Activated naive CD8-positive, alpha-beta T cell treated with anti-CD3 and anti-CD28 coated beads, Interleukin-2, amount 50 U/mL, for 24 hours (primary cell): Measurements from ENCODE around the gene DAB2IP.

Experiments used
- ATAC-seq: fragments of 150-1000 bp; cut with Tn5 transposase; one replicate; pipeline ENCODE4 v1.10.0; 2021
- DNase-seq: peaks from one replicate; pipeline ENCODE4 v3.0.0; 2021
- H3K27ac Mint-ChIP-seq: one replicate; pipeline ENCODE4 v1.8.0; 2021; ENCODE audit warnings: mild to moderate bottlenecking, mixed read lengths
- H3K27me3 Mint-ChIP-seq: one replicate; pipeline ENCODE4 v1.8.0; 2021; ENCODE audit warnings: mixed read lengths
- H3K36me3 Mint-ChIP-seq: one replicate; pipeline ENCODE4 v1.8.0; 2021; ENCODE audit warnings: low read depth, mixed read lengths
- H3K4me1 Mint-ChIP-seq: one replicate; pipeline ENCODE4 v1.8.0; 2021; ENCODE audit warnings: mixed read lengths
- H3K4me3 Mint-ChIP-seq: one replicate; pipeline ENCODE4 v1.8.0; 2021; ENCODE audit warnings: mild to moderate bottlenecking, moderate library complexity, mixed read lengths
- H3K9me3 Mint-ChIP-seq: one replicate; pipeline ENCODE4 v1.8.0; 2021; ENCODE audit warnings: mixed read lengths

Gene DAB2IP

GRCh38 chr9:121766081-121766683 is 114.7 kb downstream of the DAB2IP start:
- Mint-ChIP-seq H3K36me3 (no peaks in the 10 kb centered on the region), H3K27me3 (no peaks in the 10 kb centered on the region)
- ATAC-seq, result no peak

GRCh38 chr9:121767171-121767769 is 115.8 kb downstream of the DAB2IP start:
- no peak for ATAC-seq

More at GRCh38 chr9:121766081-121766683, 114.7 kb downstream of the DAB2IP start:
- DNase-seq, result no peak
- Mint-ChIP-seq H3K4me1 (no peaks in the 10 kb centered on the region), H3K4me3 (no peak overlapping the region), H3K9me3 (no peaks in the 10 kb centered on the region), H3K27ac (no peak overlapping the region)

GRCh38 chr9:121768416-121769015 is 117.1 kb downstream of the DAB2IP start:
- ATAC-seq (no peak), DNase-seq (no peak)
- H3K4me3 Mint-ChIP-seq, result no peak overlapping the region
- no peaks in the 10 kb centered on the region for H3K4me1 Mint-ChIP-seq
- no peaks in the 10 kb centered on the region for H3K9me3 Mint-ChIP-seq
- no peaks in the 10 kb centered on the region for H3K36me3 Mint-ChIP-seq
- no peak overlapping the region for H3K27ac Mint-ChIP-seq
- H3K27me3 Mint-ChIP-seq, result no peaks in the 10 kb centered on the region

More at GRCh38 chr9:121767171-121767769, 115.8 kb downstream of the DAB2IP start:
- Mint-ChIP-seq H3K36me3 (no peaks in the 10 kb centered on the region), H3K27me3 (no peaks in the 10 kb centered on the region), H3K27ac (no peak overlapping the region), H3K4me3 (no peak overlapping the region), H3K9me3 (no peaks in the 10 kb centered on the region), H3K4me1 (no peaks in the 10 kb centered on the region)
- DNase-seq, result no peak

- Mint-ChIP-seq H3K4me3 (no peak overlapping the region), H3K4me1 (no peaks in the 10 kb centered on the region), H3K27ac (no peak overlapping the region), H3K27me3 (no peaks in the 10 kb centered on the region), H3K9me3 (no peaks in the 10 kb centered on the region), H3K36me3 (no peaks in the 10 kb centered on the region)
- ATAC-seq (no peak), DNase-seq (no peak)
Measured at GRCh38 chr9:121769939-121770338, 118.5 kb downstream of the DAB2IP start.

- ATAC-seq, result no peak
- Mint-ChIP-seq H3K36me3 (no peaks in the 10 kb centered on the region), H3K4me3 (no peak overlapping the region), H3K27me3 (no peaks in the 10 kb centered on the region), H3K4me1 (no peaks in the 10 kb centered on the region), H3K9me3 (no peaks in the 10 kb centered on the region), H3K27ac (no peak overlapping the region)
- DNase-seq, result no peak
Measured at GRCh38 chr9:121770415-121771273, 119.2 kb downstream of the DAB2IP start.

- Mint-ChIP-seq H3K27me3 (no peaks in the 10 kb centered on the region), H3K9me3 (no peaks in the 10 kb centered on the region), H3K27ac (no peak overlapping the region), H3K4me1 (no peaks in the 10 kb centered on the region), H3K4me3 (no peak overlapping the region), H3K36me3 (no peaks in the 10 kb centered on the region)
- ATAC-seq, result no peak
- no peak for DNase-seq
Measured at GRCh38 chr9:121771418-121771817, 120.0 kb downstream of the DAB2IP start.

- Mint-ChIP-seq H3K4me3 (no peak overlapping the region), H3K27me3 (no peaks in the 10 kb centered on the region), H3K4me1 (no peaks in the 10 kb centered on the region), H3K27ac (no peak overlapping the region), H3K9me3 (no peaks in the 10 kb centered on the region), H3K36me3 (no peaks in the 10 kb centered on the region)
- ATAC-seq (no peak), DNase-seq (no peak)
Measured at GRCh38 chr9:121771851-121772599, 120.6 kb downstream of the DAB2IP start.

- Mint-ChIP-seq H3K36me3 (no peaks in the 10 kb centered on the region), H3K9me3 (no peaks in the 10 kb centered on the region), H3K4me1 (no peaks in the 10 kb centered on the region), H3K27me3 (no peaks in the 10 kb centered on the region), H3K4me3 (no peak overlapping the region), H3K27ac (no peak overlapping the region)
- no peak for DNase-seq
- no peak for ATAC-seq
Measured at GRCh38 chr9:121772600-121773285, 121.3 kb downstream of the DAB2IP start.

GRCh38 chr9:121773286-121773953 is 122.0 kb downstream of the DAB2IP start:
- H3K27ac Mint-ChIP-seq, result no peak overlapping the region
- H3K4me3 Mint-ChIP-seq, result no peak overlapping the region
- no peaks in the 10 kb centered on the region for H3K27me3 Mint-ChIP-seq
- H3K4me1 Mint-ChIP-seq, result no peaks in the 10 kb centered on the region
- no peak for DNase-seq
- no peaks in the 10 kb centered on the region for H3K9me3 Mint-ChIP-seq
- H3K36me3 Mint-ChIP-seq, result no peaks in the 10 kb centered on the region
- no peak for ATAC-seq

- no peak overlapping the region for H3K4me3 Mint-ChIP-seq
- H3K9me3 Mint-ChIP-seq, result no peaks in the 10 kb centered on the region
- H3K4me1 Mint-ChIP-seq, result no peaks in the 10 kb centered on the region
- no peak for DNase-seq
- H3K27ac Mint-ChIP-seq, result no peak overlapping the region
- no peak for ATAC-seq
- H3K36me3 Mint-ChIP-seq, result no peaks in the 10 kb centered on the region
- H3K27me3 Mint-ChIP-seq, result no peaks in the 10 kb centered on the region
Measured at GRCh38 chr9:121773954-121774714, 122.7 kb downstream of the DAB2IP start.

- no peaks in the 10 kb centered on the region for H3K4me1 Mint-ChIP-seq
- no peak for DNase-seq
- no peak for ATAC-seq
- H3K36me3 Mint-ChIP-seq, result no peaks in the 10 kb centered on the region
- no peaks in the 10 kb centered on the region for H3K27me3 Mint-ChIP-seq
- no peak overlapping the region for H3K4me3 Mint-ChIP-seq
- no peaks in the 10 kb centered on the region for H3K9me3 Mint-ChIP-seq
- H3K27ac Mint-ChIP-seq, result no peak overlapping the region
Measured at GRCh38 chr9:121774715-121775613, 123.5 kb downstream of the DAB2IP start.

- Mint-ChIP-seq H3K9me3 (no peaks in the 10 kb centered on the region), H3K4me1 (no peaks in the 10 kb centered on the region), H3K27ac (no peak overlapping the region), H3K27me3 (peaks cover 4% of the 10 kb centered on the region), H3K4me3 (no peak overlapping the region), H3K36me3 (no peaks in the 10 kb centered on the region)
- DNase-seq (no peak), ATAC-seq (no peak)
Measured at GRCh38 chr9:121776001-121776738, 124.7 kb downstream of the DAB2IP start.
